AG20443 (cell line): Measurements from ENCODE around the gene MARCHF2.
"Not testable (repeated sequence)": the region's sequence is repeated elsewhere in the genome, so short reads cannot be mapped to it uniquely, and the experiment has no call there.

ENCODE experiments used
- DNase-seq: peaks from one replicate; pipeline ENCODE4 v3.0.0; 2012; ENCODE audit warnings: low spot score, mixed read lengths

MARCHF2 gene, protein sequence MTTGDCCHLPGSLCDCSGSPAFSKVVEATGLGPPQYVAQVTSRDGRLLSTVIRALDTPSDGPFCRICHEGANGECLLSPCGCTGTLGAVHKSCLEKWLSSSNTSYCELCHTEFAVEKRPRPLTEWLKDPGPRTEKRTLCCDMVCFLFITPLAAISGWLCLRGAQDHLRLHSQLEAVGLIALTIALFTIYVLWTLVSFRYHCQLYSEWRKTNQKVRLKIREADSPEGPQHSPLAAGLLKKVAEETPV

DNA sequence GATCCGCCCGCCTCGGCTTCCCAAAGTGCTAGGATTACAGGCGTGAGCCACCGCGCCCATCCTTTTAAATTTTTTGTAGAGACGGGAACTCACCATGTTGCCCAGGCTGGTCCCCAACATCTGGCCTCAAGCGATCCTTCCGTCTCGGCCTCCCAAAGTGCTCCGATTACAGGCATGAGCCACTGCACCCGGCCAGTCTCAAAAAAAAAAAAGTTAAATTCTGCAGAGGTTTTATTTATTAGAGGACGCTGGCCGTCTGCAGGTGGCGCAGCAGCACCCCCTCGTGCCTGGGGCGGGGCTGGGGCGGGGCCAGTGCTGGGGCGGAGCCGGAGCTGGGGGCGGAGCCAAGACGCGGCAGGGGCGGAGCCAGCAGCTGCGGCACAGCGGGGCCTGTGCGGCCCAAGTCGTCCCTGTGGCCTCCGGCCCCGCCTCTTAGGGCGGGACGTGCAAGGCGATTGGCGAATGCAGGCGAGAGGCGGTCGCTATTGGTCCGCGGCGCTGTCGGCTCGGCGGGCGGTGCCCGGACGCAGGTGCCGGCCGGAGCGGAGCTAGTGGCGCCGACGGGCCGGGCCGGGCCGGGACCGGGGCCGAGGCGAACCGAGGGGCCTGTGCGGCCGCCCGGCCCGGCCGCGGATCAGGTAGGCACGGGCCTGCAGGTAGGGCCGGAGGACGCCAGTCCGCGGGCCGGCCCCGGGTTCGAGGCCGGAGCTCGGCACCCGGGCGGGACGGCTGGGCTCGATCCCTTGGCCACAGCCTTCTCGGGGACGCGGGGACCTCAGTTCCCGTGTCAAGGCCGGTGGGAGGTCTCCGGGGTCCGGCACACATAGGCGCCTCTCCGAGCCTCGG is at the start of gene MARCHF2:
MARCHF2 (plus strand) TSS at position 523 of the 846 bp plus-strand sequence. CDS start 8,536 bp downstream, outside the sequence.
- peak; percentile 99 for DNase-seq

DNA sequence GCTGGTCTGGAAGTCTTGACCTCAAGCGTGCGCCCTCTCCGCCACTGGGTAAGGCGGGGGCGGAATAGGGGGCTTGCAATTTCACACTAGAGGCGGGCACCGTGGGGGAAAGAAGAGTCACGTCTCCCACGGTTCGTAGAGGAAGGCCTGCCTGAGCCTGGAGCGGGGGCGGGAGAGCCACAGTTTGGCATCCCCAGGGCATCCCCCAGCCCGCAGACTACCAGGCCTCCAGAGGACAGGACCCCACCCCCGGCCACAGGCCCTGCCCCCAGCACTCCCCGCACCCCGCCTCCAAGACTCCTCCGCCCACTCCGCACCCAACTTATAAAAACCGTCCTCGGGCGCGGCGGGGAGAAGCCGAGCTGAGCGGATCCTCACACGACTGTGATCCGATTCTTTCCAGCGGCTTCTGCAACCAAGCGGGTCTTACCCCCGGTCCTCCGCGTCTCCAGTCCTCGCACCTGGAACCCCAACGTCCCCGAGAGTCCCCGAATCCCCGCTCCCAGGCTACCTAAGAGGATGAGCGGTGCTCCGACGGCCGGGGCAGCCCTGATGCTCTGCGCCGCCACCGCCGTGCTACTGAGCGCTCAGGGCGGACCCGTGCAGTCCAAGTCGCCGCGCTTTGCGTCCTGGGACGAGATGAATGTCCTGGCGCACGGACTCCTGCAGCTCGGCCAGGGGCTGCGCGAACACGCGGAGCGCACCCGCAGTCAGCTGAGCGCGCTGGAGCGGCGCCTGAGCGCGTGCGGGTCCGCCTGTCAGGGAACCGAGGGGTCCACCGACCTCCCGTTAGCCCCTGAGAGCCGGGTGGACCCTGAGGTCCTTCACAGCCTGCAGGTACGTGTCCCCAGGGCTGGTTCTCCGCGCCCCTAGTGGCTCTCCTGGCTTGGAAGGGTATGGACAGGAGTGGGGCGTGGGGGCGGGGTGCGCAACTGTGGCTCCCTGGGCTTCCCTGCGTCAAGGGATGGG is 49.0 kb upstream of the MARCHF2 start, which contains the start of gene ANGPTL4:
ANGPTL4 (plus strand) TSS at position 353 of the 969 bp plus-strand sequence; CDS start at position 520, 167 bp downstream.
- peak; percentile 74 for DNase-seq

DNA sequence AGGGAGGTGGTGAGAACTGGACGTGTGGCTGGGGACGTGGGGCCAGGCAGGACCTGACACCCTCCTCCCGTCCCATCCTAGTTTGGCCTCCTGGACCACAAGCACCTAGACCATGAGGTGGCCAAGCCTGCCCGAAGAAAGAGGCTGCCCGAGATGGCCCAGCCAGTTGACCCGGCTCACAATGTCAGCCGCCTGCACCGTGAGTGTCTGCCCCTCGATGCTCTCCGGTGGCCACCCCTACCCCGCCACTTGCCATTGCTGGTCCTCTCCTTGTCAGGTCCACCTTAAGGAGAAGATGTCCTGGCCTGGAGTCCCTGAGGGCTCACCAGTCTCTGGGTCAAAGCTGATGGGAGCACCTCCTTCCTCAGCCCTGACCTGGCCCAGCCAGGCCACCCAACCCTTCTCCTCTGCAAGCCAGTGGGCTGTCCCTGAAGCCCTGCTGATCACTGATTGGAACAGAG is 47.0 kb upstream of the MARCHF2 start:
- DNase-seq = no peak

DNA sequence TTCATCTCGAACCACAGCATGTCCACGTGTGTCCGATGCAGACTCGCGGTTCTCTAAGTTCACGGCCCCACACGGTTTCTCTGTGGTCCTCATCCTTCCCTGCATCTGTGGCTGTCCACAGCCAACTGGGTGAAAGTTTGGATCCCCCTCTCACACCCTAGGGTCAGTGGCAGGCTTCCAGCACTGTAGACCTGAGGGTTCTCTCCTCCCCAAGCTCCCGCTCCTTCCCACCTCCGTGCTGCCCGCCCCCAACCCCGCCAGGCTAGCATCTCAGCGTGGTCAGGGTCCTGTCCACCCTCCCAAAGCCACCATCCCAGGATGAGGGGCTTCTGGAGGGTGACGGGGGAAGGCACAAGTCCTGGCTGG is 46.2 kb upstream of the MARCHF2 start:
- peak; percentile 21 for DNase-seq

DNA sequence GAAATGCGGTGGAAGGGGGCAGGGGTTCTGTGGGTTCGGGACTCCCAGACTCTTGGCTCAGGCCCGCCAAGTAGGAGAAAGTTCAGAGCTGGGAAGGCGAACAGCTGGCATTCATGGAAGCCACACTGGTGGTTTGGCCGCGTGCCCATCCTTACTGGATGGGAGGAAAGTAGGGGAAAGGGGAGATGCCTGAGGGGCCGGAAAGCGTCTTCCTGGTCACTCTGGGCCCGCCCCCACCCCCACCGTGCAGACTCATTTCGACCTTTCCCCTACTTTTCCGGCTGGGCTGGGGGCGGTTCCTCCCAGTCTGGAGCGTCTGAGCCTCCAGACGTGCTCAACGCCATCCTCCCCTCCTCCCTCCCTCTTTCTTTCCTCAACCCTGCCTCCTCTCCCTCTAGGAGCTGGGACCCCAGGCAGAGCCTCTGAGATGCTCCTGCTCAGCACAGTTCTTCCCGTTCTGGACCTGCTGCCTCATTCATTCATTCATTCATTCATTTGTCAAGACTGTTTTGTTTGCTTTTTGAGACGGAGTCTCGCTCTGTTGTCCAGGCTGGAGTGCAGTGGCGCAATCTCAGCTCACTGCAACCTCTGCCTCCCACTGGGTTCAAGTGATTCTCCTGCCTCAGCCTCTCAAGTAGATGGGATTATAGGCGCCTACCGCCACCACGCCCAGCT is 45.6 kb upstream of the MARCHF2 start:
- DNase-seq = peak; percentile 91

DNA sequence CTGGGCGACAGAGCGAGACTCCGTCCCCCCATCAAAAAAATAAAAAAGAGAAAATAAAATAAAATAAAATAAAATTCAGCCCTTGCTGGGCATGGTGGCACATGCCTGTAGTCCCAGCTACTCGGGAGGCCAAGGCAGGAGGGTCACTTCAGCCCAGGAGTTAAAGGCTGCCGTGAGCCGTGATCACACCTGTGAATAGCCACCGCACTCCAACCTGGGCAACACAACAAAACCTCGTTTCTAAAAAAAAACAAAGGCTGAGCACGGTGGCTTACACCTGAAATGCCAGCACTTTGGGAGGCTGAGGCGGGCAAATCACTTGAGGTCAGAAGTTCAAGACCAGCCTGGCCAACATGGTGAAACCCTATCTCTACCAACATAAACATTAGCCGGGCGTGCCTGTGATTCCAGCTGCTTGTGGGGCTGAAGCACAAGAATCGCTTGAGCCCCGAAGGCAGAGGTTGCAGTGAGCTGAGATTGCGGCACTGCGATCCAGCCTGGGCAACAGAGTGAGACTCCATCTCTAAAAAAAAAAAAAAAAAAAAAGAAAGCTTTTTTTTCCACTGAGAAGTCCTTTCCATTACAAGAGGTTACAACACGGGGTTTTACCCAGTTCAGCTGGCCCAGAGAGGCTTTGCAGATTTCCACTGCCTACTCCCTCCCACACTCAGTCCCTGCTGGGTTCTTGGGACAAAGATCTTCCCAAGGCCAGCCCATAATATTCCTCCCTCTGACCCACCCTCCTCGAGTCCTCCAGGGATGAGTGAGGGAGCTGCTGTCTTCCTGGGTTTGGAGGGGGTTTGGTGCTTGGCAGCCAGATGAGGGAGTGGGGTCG is 42.7 kb upstream of the MARCHF2 start:
- DNase-seq = no peak

DNA sequence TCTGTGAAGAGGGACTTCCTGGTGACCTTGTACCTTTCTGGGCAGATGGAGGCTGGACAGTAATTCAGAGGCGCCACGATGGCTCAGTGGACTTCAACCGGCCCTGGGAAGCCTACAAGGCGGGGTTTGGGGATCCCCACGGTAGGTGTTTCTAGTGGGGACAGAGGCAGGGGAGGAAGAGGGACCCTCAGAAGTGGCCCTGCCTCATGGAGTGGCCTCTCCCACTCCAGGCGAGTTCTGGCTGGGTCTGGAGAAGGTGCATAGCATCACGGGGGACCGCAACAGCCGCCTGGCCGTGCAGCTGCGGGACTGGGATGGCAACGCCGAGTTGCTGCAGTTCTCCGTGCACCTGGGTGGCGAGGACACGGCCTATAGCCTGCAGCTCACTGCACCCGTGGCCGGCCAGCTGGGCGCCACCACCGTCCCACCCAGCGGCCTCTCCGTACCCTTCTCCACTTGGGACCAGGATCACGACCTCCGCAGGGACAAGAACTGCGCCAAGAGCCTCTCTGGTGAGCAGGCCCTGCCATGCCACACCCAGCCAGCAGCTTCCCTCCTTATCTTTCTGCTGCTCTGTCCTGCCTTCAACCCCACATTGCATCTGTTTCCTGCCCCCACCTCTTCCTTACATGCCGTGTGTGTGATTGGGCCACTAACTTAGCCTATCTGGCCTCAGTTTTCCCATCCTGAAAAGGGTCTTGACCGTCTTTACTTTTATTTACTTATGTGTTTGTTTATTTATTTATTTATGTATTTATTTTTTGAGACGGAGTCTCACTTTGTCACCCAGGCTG is 41.9 kb upstream of the MARCHF2 start:
- DNase-seq = no peak

DNA sequence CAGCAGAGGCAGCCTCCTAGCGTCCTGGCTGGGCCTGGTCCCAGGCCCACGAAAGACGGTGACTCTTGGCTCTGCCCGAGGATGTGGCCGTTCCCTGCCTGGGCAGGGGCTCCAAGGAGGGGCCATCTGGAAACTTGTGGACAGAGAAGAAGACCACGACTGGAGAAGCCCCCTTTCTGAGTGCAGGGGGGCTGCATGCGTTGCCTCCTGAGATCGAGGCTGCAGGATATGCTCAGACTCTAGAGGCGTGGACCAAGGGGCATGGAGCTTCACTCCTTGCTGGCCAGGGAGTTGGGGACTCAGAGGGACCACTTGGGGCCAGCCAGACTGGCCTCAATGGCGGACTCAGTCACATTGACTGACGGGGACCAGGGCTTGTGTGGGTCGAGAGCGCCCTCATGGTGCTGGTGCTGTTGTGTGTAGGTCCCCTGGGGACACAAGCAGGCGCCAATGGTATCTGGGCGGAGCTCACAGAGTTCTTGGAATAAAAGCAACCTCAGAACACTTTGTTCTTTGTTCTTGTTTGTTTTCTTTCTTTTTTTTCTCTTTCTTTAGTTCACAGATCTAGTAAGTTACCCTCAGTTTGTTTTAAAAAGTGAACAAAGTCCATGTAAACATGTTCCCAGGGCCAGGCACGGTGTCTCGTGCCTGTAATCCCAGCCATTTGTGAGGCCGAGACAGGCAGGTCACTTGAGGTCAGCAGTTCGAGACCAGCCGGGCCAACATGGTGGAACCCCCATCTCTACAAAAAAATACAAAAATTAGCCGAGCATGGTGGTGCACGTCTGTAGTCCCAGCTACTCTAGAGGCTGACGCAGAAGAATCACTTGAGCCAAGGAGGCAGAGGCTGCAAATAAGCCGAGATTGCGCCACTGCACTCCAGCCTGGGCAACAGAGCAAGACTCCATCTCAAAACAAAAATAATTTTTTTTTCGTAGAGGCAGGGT is 39.0 kb upstream of the MARCHF2 start:
- peak; percentile 2 for DNase-seq

DNA sequence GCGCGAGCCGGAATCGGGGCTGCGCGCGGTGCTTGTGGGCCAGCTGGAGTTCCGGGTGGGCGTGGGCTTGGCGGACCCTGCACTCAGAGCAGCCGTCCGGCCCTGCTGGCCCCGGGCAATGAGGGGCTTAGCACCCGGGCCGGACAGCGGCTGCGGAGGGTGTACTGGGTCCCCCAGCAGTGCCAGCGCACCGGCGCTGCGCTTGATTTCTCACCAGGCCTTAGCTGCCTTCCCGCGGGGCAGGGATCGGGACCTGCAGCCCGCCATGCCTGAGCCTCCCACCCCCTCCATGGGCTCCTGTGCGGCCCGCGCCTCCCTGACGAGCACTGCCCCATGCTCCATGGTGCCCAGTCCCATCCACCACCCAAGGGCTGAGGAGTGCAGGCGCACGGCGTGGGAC is 37.3 kb upstream of the MARCHF2 start:
- DNase-seq = not testable (repeated sequence)

DNA sequence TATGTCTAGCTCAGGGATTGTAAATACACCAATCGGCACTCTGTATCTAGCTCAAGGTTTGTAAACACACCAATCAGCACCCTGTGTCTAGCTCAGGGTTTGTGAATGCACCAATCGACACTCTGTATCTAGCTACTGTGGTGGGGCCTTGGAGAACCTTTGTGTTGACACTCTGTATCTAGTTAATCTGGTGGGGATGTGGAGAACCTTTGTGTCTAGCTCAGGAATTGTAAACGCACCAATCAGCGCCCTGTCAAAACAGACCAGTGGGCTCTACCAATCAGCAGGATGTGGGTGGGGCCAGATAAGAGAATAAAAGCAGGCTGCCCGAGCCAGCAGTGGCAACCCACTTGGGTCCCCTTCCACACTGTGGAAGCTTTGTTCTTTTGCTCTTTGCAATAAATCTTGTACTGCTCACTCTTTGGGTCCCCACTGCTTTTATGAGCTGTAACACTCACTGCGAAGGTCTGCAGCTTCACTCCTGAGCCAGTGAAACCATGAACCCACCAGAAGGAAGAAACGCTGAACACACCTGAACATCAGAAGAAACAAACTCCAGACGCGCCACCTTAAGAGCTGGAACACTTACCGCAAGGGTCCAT is 36.6 kb upstream of the MARCHF2 start:
- not testable (repeated sequence) for DNase-seq

DNA sequence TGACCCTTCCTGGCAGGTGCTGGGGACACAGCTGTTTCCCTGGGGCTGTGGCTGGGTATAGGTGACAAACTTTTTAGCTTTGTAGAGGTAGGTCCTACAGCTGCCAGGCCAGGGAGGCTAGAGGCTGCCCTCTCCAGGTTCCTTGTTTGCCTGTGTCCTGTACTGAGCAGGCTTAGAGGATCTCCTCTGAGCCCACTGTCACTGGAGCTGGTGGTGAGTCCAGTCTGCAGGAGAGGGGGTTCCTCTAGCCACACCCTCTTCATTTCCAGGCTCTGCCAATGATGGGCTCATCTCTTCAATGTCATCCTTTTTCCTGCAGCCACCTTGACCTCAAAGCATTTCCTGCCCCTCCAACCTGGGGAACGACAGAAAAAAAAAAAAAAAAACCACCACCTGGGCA is 35.5 kb upstream of the MARCHF2 start:
- no peak for DNase-seq

DNA sequence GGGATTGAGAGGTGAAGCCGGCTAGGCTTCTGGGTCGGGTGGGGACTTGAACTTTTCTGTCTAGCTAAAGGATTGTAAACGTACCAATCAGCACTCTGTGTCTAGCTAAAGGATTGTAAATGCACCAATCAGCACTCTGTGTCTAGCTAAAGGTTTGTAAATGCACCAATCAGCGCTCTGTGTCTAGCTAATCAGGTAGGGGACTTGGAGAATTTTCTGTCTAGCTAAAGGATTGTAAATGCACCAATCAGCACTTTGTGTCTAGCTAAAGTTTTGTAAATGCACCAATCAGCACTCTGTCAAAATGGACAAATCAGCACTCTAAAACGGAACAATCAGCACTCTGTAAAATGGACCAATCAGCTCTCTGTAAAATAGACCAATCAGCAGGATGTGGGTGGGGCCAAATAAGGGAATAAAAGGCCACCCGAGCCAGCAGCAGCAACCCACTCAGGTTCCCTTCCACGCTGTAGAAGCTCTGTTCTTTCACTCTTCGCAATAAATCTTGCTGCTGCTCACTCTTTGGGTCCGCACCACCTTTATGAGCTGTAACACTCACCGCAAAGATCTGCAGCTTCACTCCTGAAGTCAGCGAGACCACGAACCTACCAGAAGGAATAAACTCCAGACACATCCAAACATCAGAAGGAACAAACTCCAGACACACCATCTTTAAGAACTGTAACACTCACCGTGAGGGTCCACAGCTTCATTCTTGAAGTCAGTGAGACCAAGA is 33.8 kb upstream of the MARCHF2 start:
- not testable (repeated sequence) for DNase-seq

DNA sequence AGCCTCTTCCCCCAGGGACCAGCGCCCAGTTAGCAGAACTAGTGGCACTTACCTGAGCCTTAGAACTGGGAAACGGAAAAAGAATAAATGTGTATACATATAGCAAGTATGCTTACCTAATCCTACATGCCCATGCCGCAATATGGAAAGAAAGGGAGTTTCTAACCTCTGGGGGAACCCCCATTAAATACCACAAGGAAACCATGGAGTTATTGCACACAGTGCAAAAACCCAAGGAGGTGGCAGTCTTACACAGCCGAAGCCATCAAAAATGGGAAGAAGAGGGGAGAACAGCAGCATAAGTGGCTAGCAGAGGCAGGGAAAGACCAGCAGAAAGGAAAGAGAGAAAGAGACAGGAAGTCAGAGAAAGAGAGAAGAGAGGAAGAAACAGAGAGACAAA is 28.5 kb upstream of the MARCHF2 start:
- not testable (repeated sequence) for DNase-seq

DNA sequence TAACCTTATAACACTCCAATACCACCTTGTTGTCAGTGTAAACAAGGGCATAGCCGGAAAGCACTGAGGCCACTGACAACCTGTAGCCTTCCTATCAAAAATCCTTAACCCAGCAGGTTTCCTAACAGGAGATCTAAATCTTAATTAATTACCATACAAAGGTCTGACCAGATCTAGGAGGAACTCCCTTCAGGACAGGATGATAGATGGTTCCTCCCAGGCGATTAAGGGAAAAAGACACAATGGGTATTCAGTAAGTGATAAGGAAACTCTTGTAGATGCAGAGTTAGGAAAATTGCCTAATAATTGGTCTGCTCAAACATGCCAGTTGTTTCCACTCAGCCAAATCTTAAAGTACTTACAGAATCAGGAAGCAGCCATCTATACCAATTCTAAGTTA is 28.0 kb upstream of the MARCHF2 start:
- not testable (repeated sequence) for DNase-seq

DNA sequence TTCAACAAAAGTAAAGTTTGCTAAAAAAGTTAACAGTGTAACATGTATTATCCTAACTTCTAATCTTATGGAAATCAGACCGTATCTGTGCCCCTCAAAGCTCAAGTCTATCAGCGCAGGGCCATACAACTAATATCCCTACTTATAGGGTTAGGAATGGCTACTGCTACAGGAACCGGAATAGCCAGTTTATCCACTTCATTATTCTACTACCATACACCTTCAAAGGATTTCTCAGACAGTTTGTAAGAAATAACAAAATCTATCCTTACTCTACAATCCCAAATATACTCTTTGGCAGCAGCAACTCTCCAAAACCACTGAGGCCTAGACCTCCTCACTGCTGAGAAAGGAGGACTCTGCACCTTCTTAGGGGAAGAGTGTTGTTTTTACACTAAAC is 27.5 kb upstream of the MARCHF2 start:
- DNase-seq = not testable (repeated sequence)

DNA sequence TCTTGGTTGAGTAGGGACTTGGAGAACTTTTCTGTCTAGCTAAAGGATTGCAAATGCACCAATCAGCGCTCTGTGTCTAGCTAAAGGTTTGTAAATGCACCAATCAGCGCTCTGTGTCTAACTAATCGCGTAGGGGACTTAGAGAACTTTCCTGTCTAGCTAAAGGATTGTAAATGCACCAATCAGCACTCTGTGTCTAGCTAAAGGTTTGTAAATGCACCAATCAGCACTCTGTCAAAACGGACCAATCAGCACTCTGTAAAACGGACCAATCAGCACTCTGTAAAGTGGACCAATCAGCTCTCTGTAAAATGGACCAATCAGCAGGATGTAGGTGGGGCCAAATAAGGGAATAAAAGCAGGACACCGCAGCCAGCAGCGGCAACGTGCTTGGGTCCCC is 26.7 kb upstream of the MARCHF2 start:
- DNase-seq = not testable (repeated sequence)

DNA sequence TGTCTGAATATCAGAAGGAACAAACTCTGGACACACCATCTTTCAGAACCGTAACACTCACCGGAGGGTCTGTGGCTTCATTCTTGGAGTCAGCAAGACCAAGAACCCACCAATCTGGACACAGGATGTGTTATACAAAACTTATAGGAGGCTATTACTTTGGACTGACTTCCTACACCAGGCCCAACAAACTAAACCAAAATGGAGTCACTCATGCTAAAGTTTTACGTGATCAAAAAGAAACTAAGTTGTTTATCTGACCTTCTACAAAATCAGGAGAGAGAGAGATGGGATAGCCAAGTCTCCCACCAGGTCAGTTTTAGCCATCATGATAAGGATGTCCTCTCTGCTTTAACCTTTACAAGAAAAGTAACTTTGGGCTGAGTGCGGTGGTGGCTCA is 26.1 kb upstream of the MARCHF2 start:
- DNase-seq = no peak
